ENCODE data around the gene TRHDE. TPM values are rescaled to one million over a fixed set of nuclear protein-coding genes. Genes with fewer than 3 reads are reported as not detected.

Gene TRHDE
- total RNA-seq, 1 experiment from 2014 or later, result 0.74 TPM

- no peak overlapping the region for H3K4me2 ChIP-seq
- no peak for DNase-seq
- TF ChIP-seq EZH2 (IDR thresholded peaks at IDR 0.05; ENCODE audit: low read depth), result no peak
- TF ChIP-seq, protein P1, sequence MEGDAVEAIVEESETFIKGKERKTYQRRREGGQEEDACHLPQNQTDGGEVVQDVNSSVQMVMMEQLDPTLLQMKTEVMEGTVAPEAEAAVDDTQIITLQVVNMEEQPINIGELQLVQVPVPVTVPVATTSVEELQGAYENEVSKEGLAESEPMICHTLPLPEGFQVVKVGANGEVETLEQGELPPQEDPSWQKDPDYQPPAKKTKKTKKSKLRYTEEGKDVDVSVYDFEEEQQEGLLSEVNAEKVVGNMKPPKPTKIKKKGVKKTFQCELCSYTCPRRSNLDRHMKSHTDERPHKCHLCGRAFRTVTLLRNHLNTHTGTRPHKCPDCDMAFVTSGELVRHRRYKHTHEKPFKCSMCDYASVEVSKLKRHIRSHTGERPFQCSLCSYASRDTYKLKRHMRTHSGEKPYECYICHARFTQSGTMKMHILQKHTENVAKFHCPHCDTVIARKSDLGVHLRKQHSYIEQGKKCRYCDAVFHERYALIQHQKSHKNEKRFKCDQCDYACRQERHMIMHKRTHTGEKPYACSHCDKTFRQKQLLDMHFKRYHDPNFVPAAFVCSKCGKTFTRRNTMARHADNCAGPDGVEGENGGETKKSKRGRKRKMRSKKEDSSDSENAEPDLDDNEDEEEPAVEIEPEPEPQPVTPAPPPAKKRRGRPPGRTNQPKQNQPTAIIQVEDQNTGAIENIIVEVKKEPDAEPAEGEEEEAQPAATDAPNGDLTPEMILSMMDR (conservative IDR thresholded peaks at IDR 0.05), result no peak
- H4K20me1 ChIP-seq (ENCODE audit: insufficient read depth), result no peaks in the 10 kb centered on the region
- H3K27ac ChIP-seq, result no peak overlapping the region
- H3K27me3 ChIP-seq (ENCODE audit: insufficient read depth, low read depth), result no peaks in the 10 kb centered on the region
- no peaks in the 10 kb centered on the region for H3K4me1 ChIP-seq (replicated peaks; ENCODE audit: insufficient read depth)
- no peak overlapping the region for H3K4me3 ChIP-seq
- H2AFZ ChIP-seq, result no peak overlapping the region
- ChIA-PET POLR2A (ENCODE audit: unreplicated experiment) (interaction anchor here (0.6 kb wide), 1 partner anchor 36 kb away, joined by 13 read pairs; no protein-coding TSS in a partner anchor), CTCF (no interaction called here)
- no peaks in the 10 kb centered on the region for H3K36me3 ChIP-seq (ENCODE audit: low read depth)
- BruUV-seq (replicated peaks), result no TSS peak
- H3K9me2 ChIP-seq (ENCODE audit: insufficient read depth), result no peaks in the 10 kb centered on the region
- H3K79me2 ChIP-seq (ENCODE audit: low read depth), result no peaks in the 10 kb centered on the region
- H3F3A ChIP-seq (ENCODE audit: insufficient read depth, low read depth), result no peaks in the 10 kb centered on the region
- H3K9me3 ChIP-seq (ENCODE audit: insufficient read depth, low read depth), result no peaks in the 10 kb centered on the region
- intact Hi-C loops (cut with micrococcal nuclease; ENCODE audit: unreplicated experiment), result no loop called here
Measured at GRCh38 chr12:72230589-72230988, 41.6 kb upstream of the TRHDE start.

GRCh38 chr12:72234886-72235285 is 37.3 kb upstream of the TRHDE start:
- no peak for DNase-seq
- TF ChIP-seq, protein P1 (conservative IDR thresholded peaks at IDR 0.05), result no peak
- TF ChIP-seq EZH2 (IDR thresholded peaks at IDR 0.05; ENCODE audit: low read depth), result no peak
- Histone ChIP-seq H3K9me2 (ENCODE audit: insufficient read depth) (no peaks in the 10 kb centered on the region), H4K20me1 (ENCODE audit: insufficient read depth) (no peaks in the 10 kb centered on the region), H3K27me3 (ENCODE audit: insufficient read depth, low read depth) (no peaks in the 10 kb centered on the region), H2AFZ (no peak overlapping the region), H3K36me3 (ENCODE audit: low read depth) (no peaks in the 10 kb centered on the region), H3K4me1 (replicated peaks; ENCODE audit: insufficient read depth) (no peaks in the 10 kb centered on the region), H3F3A (ENCODE audit: insufficient read depth, low read depth) (no peaks in the 10 kb centered on the region), H3K4me3 (no peak overlapping the region), H3K79me2 (ENCODE audit: low read depth) (no peaks in the 10 kb centered on the region), H3K4me2 (no peak overlapping the region), H3K27ac (no peak overlapping the region), H3K9me3 (ENCODE audit: insufficient read depth, low read depth) (no peaks in the 10 kb centered on the region)
- CTCF ChIA-PET, result no interaction called here
- POLR2A ChIA-PET (ENCODE audit: unreplicated experiment), result no interaction called here
- no TSS peak for BruUV-seq (replicated peaks)
- intact Hi-C loops (cut with micrococcal nuclease; ENCODE audit: unreplicated experiment), result no loop called here

- DNase-seq, result no peak
- H3K36me3 ChIP-seq (ENCODE audit: low read depth), result no peaks in the 10 kb centered on the region
- H3K27me3 ChIP-seq (ENCODE audit: insufficient read depth, low read depth), result no peaks in the 10 kb centered on the region
- no peaks in the 10 kb centered on the region for H3F3A ChIP-seq (ENCODE audit: insufficient read depth, low read depth)
- no peaks in the 10 kb centered on the region for H3K79me2 ChIP-seq (ENCODE audit: low read depth)
- H3K4me3 ChIP-seq, result no peak overlapping the region
- no peak overlapping the region for H3K27ac ChIP-seq
- intact Hi-C loops (cut with micrococcal nuclease; ENCODE audit: unreplicated experiment), result no loop called here
- H3K9me2 ChIP-seq (ENCODE audit: insufficient read depth), result no peaks in the 10 kb centered on the region
- BruUV-seq (replicated peaks), result no TSS peak
- H4K20me1 ChIP-seq (ENCODE audit: insufficient read depth), result no peaks in the 10 kb centered on the region
- H3K4me2 ChIP-seq, result no peak overlapping the region
- no peaks in the 10 kb centered on the region for H3K9me3 ChIP-seq (ENCODE audit: insufficient read depth, low read depth)
- no peaks in the 10 kb centered on the region for H3K4me1 ChIP-seq (replicated peaks; ENCODE audit: insufficient read depth)
- ChIA-PET POLR2A (ENCODE audit: unreplicated experiment) (no interaction called here), CTCF (no interaction called here)
- TF ChIP-seq EZH2 (IDR thresholded peaks at IDR 0.05; ENCODE audit: low read depth), result no peak
- TF ChIP-seq, protein P1 (conservative IDR thresholded peaks at IDR 0.05), result no peak
- no peak overlapping the region for H2AFZ ChIP-seq
Measured at GRCh38 chr12:72236071-72236705, 36.0 kb upstream of the TRHDE start.

All from PC-9 (cell line).